ENCODE data around the gene RIPPLY3.

RIPPLY3 gene

GRCh38 chr21:37036177-37036576 is 29.7 kb downstream of the RIPPLY3 start:
- no peak overlapping the region for H3K27ac ChIP-seq
- ChIA-PET POLR2A (ENCODE audit: low non-redundant PET) (no interaction called here), CTCF (no interaction called here)
- no peak for DNase-seq (ENCODE audit: low spot score)
- TF ChIP-seq CTCF (conservative IDR thresholded peaks at IDR 0.05; ENCODE audit: low read depth): no peak

- DNase-seq (ENCODE audit: low spot score): no peak
- TF ChIP-seq CTCF (conservative IDR thresholded peaks at IDR 0.05; ENCODE audit: low read depth): no peak
- ChIA-PET POLR2A (ENCODE audit: low non-redundant PET) (no interaction called here), CTCF (interaction anchor here (1.0 kb wide), 1 partner anchor 62 kb away, joined by 3 read pairs; no protein-coding TSS in a partner anchor)
- H3K27ac ChIP-seq: no peak overlapping the region
Observed at GRCh38 chr21:37039411-37040075, 33.0 kb downstream of the RIPPLY3 start.

- ChIA-PET POLR2A (ENCODE audit: low non-redundant PET) (no interaction called here), CTCF (no interaction called here)
- no peak for DNase-seq (ENCODE audit: low spot score)
- TF ChIP-seq CTCF (conservative IDR thresholded peaks at IDR 0.05; ENCODE audit: low read depth): no peak
- H3K27ac ChIP-seq: no peak overlapping the region
Observed at GRCh38 chr21:37040212-37040611, 33.7 kb downstream of the RIPPLY3 start.

GRCh38 chr21:37041706-37042271 is 35.3 kb downstream of the RIPPLY3 start:
- TF ChIP-seq CTCF (conservative IDR thresholded peaks at IDR 0.05; ENCODE audit: low read depth): no peak
- POLR2A ChIA-PET (ENCODE audit: low non-redundant PET): no interaction called here

GRCh38 chr21:37043818-37044217 is 37.3 kb downstream of the RIPPLY3 start:
- ChIA-PET POLR2A (ENCODE audit: low non-redundant PET) (no interaction called here), CTCF (no interaction called here)
- no peak overlapping the region for H3K27ac ChIP-seq

More at GRCh38 chr21:37041706-37042271, 35.3 kb downstream of the RIPPLY3 start:
- H3K27ac ChIP-seq: no peak overlapping the region
- no peak for DNase-seq (ENCODE audit: low spot score)
- CTCF ChIA-PET: interaction anchor here (0.9 kb wide), 1 partner anchor 32 kb away, joined by 3 read pairs; no protein-coding TSS in a partner anchor

GRCh38 chr21:37044643-37045042 is 38.1 kb downstream of the RIPPLY3 start:
- ChIA-PET CTCF (no interaction called here), POLR2A (ENCODE audit: low non-redundant PET) (no interaction called here)
- no peak for DNase-seq (ENCODE audit: low spot score)
- no peak overlapping the region for H3K27ac ChIP-seq
- TF ChIP-seq CTCF (conservative IDR thresholded peaks at IDR 0.05; ENCODE audit: low read depth): no peak

More at GRCh38 chr21:37043818-37044217, 37.3 kb downstream of the RIPPLY3 start:
- no peak for TF ChIP-seq CTCF (conservative IDR thresholded peaks at IDR 0.05; ENCODE audit: low read depth)
- DNase-seq (ENCODE audit: low spot score): no peak

Measured in RWPE1 (cell line).